CD14-positive monocyte (primary cell): ENCODE results near the gene MT4. TPM values are rescaled to one million over a fixed set of nuclear protein-coding genes. Genes with fewer than 3 reads are reported as not detected.

Experiments
- DNase-seq, 3 donors: peaks; one replicate each; pipeline ENCODE4 v3.0.0-alpha.2; 2011 to 2022
- H2AFZ ChIP-seq: 2 replicates; pipeline ENCODE4 v1.6.0; 2012; ENCODE audit warnings: mild to moderate bottlenecking, low read depth, low read length, inconsistent platforms; ENCODE audit not compliant: insufficient read depth, poor library complexity, severe bottlenecking
- H3K27ac ChIP-seq, 2 donors: 1 replicate in 1 of 2; 2 replicates in 1 of 2; pipeline ENCODE4 v1.5.1; 2012 to 2013; ENCODE audit warnings: low read length in 2 of 2, control low read depth in 1 of 2, inconsistent platforms in 1 of 2, low read depth in 1 of 2, mild to moderate bottlenecking in 1 of 2
- H3K27me3 ChIP-seq, 2 donors: one replicate each; pipeline versions ENCODE4 v1.6.0 to v1.6.1; 2011 to 2013; ENCODE audit warnings: low read length in 2 of 2; ENCODE audit not compliant: control insufficient read depth in 2 of 2, insufficient read depth in 2 of 2
- H3K36me3 ChIP-seq, 2 donors: replicated peaks in 1 of 2; 1 replicate in 1 of 2; 2 replicates in 1 of 2; pipeline versions ENCODE4 v1.5.1 to v1.6.1; 2012 to 2013; ENCODE audit warnings: low read length in 2 of 2, control low read depth in 1 of 2, inconsistent platforms in 1 of 2, mild to moderate bottlenecking in 1 of 2; ENCODE audit not compliant: insufficient read depth in 2 of 2, control insufficient read depth in 1 of 2
- H3K4me1 ChIP-seq, 2 donors: 1 replicate in 1 of 2; 2 replicates in 1 of 2; pipeline versions ENCODE4 v1.5.1 to v1.6.1; 2012 to 2013; ENCODE audit warnings: low read length in 2 of 2, control low read depth in 1 of 2, inconsistent platforms in 1 of 2, mild to moderate bottlenecking in 1 of 2, moderate library complexity in 1 of 2; ENCODE audit not compliant: insufficient read depth in 2 of 2, control insufficient read depth in 1 of 2
- H3K4me2 ChIP-seq: replicated peaks from 2 replicates; pipeline ENCODE3; 2012; ENCODE audit warnings: low read length, moderate library complexity, mild to moderate bottlenecking; ENCODE audit not compliant: poor library complexity, severe bottlenecking; ENCODE audit errors: extremely low read depth
- H3K4me3 ChIP-seq, 3 experiments: fragments of 200-600 bp in 1 of 3; sonication (generic) in 1 of 3; replicated peaks in 1 of 3; 1 replicate in 2 of 3; 2 replicates in 1 of 3; pipeline ENCODE4 v1.5.1; 2011 to 2013; ENCODE audit warnings: low read length in 3 of 3, mild to moderate bottlenecking in 3 of 3, control low read depth in 2 of 3, low read depth in 2 of 3, inconsistent platforms in 1 of 3, moderate library complexity in 1 of 3
- H3K79me2 ChIP-seq: 2 replicates; pipeline ENCODE4 v1.6.0; 2012; ENCODE audit warnings: mild to moderate bottlenecking, control low read depth, inconsistent platforms, low read length, moderate library complexity; ENCODE audit not compliant: insufficient read depth
- H3K9ac ChIP-seq: 2 replicates; pipeline ENCODE4 v1.6.0; 2017; ENCODE audit warnings: low read length, mild to moderate bottlenecking; ENCODE audit not compliant: insufficient read depth, poor library complexity, severe bottlenecking
- H3K9me3 ChIP-seq, 2 donors: replicated peaks in 1 of 2; 1 replicate in 1 of 2; 2 replicates in 1 of 2; pipeline versions ENCODE4 v1.5.1 to v1.6.1; 2012 to 2013; ENCODE audit warnings: low read length in 2 of 2, control low read depth in 1 of 2; ENCODE audit not compliant: control insufficient read depth in 1 of 2, insufficient read depth in 1 of 2
- H4K20me1 ChIP-seq: 2 replicates; pipeline ENCODE4 v1.6.0; 2012; ENCODE audit warnings: mild to moderate bottlenecking, low read length, control low read depth, moderate library complexity; ENCODE audit not compliant: insufficient read depth
- H3K27ac Mint-ChIP-seq, 7 donors: one replicate each; pipeline ENCODE4 v1.8.0; 2020; ENCODE audit warnings: mild to moderate bottlenecking in 7 of 7, mixed read lengths in 7 of 7, moderate library complexity in 6 of 7, inconsistent platforms in 2 of 7
- H3K27me3 Mint-ChIP-seq, 3 donors: one replicate each; pipeline ENCODE4 v1.8.0; 2021 to 2022; ENCODE audit warnings: low read depth in 3 of 3, mild to moderate bottlenecking in 3 of 3, mixed read lengths in 3 of 3, moderate library complexity in 3 of 3, inconsistent platforms in 1 of 3
- H3K36me3 Mint-ChIP-seq, 2 donors: one replicate each; pipeline ENCODE4 v1.8.0; 2020; ENCODE audit warnings: mixed read lengths in 2 of 2, inconsistent platforms in 1 of 2, mild to moderate bottlenecking in 1 of 2
- H3K4me1 Mint-ChIP-seq: one replicate; pipeline ENCODE4 v1.8.0; 2020; ENCODE audit warnings: mild to moderate bottlenecking, mixed read lengths
- H3K4me3 Mint-ChIP-seq, 2 donors: one replicate each; pipeline ENCODE4 v1.8.0; 2020; ENCODE audit warnings: mild to moderate bottlenecking in 2 of 2, mixed read lengths in 2 of 2, moderate library complexity in 1 of 2
- H3K9me3 Mint-ChIP-seq, 7 donors: one replicate each; pipeline ENCODE4 v1.8.0; 2020 to 2022; ENCODE audit warnings: mixed read lengths in 7 of 7, mild to moderate bottlenecking in 6 of 7, moderate library complexity in 6 of 7, inconsistent platforms in 2 of 7
- CTCF ChIP-seq: fragments of 200-600 bp; IDR thresholded peaks from one replicate; pipeline ENCODE4 v1.8.0; 2022; ENCODE audit warnings: antibody characterized with exemption, mild to moderate bottlenecking
- WGBS: methylation state at CpG from one replicate; pipeline ENCODE4 v1.1.5; 2013; ENCODE audit warnings: missing lambda C conversion rate; ENCODE audit not compliant: insufficient coverage; 5-methylcytosine and 5-hydroxymethylcytosine counted together
- intact Hi-C, 2 donors: fragments of 100-400 bp; cut with micrococcal nuclease; formaldehyde crosslinking; loops; one replicate each; pipeline versions ENCODE4 v1.15.0 to v1.15.1; 2023
- polyA plus RNA-seq, 3 donors: library from polyadenylated mRNA; depleted of rRNA in 1 of 3; unstranded in 2 of 3; stranded (reverse) in 1 of 3; fragments of 300-500 nt in 2 of 3; fragments of >200 nt in 1 of 3; fragmentation: Illumina TruSeq in 2 of 3; gene quantifications; 1 replicate in 2 of 3; 2 replicates in 1 of 3; pipeline ENCODE4 v1.2.3, GENCODE V29; 2012 to 2021

The MT4 gene
- polyA plus RNA-seq, 3 donors, result not detected

GRCh38 chr16:56607109-56607618 lies 42.3 kb downstream of the MT4 start:
- Histone ChIP-seq H3K9me3 (no peaks in the 10 kb centered on the region), H3K4me2 (no peak overlapping the region), H3K79me2 (no peaks in the 10 kb centered on the region), H3K27me3 (no peaks in the 10 kb centered on the region), H4K20me1 (no peaks in the 10 kb centered on the region), H3K4me3 (no peak overlapping the region), H3K36me3 (no peaks in the 10 kb centered on the region), H3K9ac (no peak overlapping the region), H3K4me1 (peaks cover 34 to 41% of the 10 kb centered on the region in 2 donors), H2AFZ (peak overlapping the region; percentile 79), H3K27ac (peak overlapping the region; percentile 65 to 93)
- DNase-seq, result no peak
- intact Hi-C loops, result loop anchor here (10.0 kb wide), 3 partner anchors 98 to 578 kb away; partner anchors contain the start of genes NUDT21 (in 1 of the 2), OGFOD1 (in 1 of the 2), PSME3IP1 (in 1 of the 2) and RSPRY1 (in 1 of the 2)
- no peaks in the 10 kb centered on the region for H3K36me3 Mint-ChIP-seq
- 36% methylated on average over 5 of the region's 14 CpGs for WGBS
- H3K4me1 Mint-ChIP-seq, result peaks cover 43% of the 10 kb centered on the region
- H3K27ac Mint-ChIP-seq, result peak overlapping the region in 4 of 7 donors; percentile 56 to 91 (median 88)
- TF ChIP-seq CTCF, result no peak
- H3K9me3 Mint-ChIP-seq, result peaks cover 0 to 3% (median 0%) of the 10 kb centered on the region in 7 donors
- peaks cover 2 to 4% (median 2%) of the 10 kb centered on the region in 3 donors for H3K27me3 Mint-ChIP-seq
- no peak overlapping the region for H3K4me3 Mint-ChIP-seq

GRCh38 chr16:56607675-56608042 lies 42.8 kb downstream of the MT4 start:
- H3K27ac Mint-ChIP-seq, result peak overlapping the region; percentile 82 to 91 (median 88)
- peak overlapping the region; percentile 75 to 79 for H3K4me3 Mint-ChIP-seq
- TF ChIP-seq CTCF, result no peak
- no peaks in the 10 kb centered on the region for H4K20me1 ChIP-seq
- H3K36me3 ChIP-seq, result no peaks in the 10 kb centered on the region
- H3K4me1 ChIP-seq, result peaks cover 34 to 41% of the 10 kb centered on the region in 2 donors
- no peaks in the 10 kb centered on the region for H3K36me3 Mint-ChIP-seq
- peak overlapping the region; percentile 79 for H2AFZ ChIP-seq
- no peak for DNase-seq
- H3K79me2 ChIP-seq, result no peaks in the 10 kb centered on the region
- no CpG with 5 or more reads among the region's 2 CpGs for WGBS
- peaks cover 2 to 3% (median 2%) of the 10 kb centered on the region in 3 donors for H3K27me3 Mint-ChIP-seq
- H3K9me3 Mint-ChIP-seq, result peaks cover 0 to 3% (median 0%) of the 10 kb centered on the region in 7 donors
- H3K9ac ChIP-seq, result peak overlapping the region; percentile 65
- no peaks in the 10 kb centered on the region for H3K27me3 ChIP-seq
- intact Hi-C loops, result loop anchor here (10.0 kb wide), 3 partner anchors 97 to 577 kb away; partner anchors contain the start of genes NUDT21 (in 1 of the 2), OGFOD1 (in 1 of the 2), PSME3IP1 (in 1 of the 2) and RSPRY1 (in 1 of the 2)
- H3K4me3 ChIP-seq, result peak overlapping the region in 2 of 3 experiments; percentile 46 to 97
- H3K9me3 ChIP-seq, result no peaks in the 10 kb centered on the region
- peak overlapping the region; percentile 65 to 93 for H3K27ac ChIP-seq
- H3K4me2 ChIP-seq, result peak overlapping the region; percentile 87
- peaks cover 43% of the 10 kb centered on the region for H3K4me1 Mint-ChIP-seq
